Melanocyte of skin (primary cell): ENCODE data around the gene ARL16. TPM values are rescaled to one million over a fixed set of nuclear protein-coding genes. Genes with fewer than 3 reads are reported as not detected.

Experiments
- small RNA-seq, 2 donors: library from RNA; depleted of rRNA; stranded (forward); fragments of <200 nt; gene quantifications; one replicate each; pipeline ENCODE3, GENCODE V24; 2012
- total RNA-seq, 2 donors: library from RNA; depleted of rRNA; stranded (reverse); fragments of >200 nt; gene quantifications; 2 replicates each; pipeline ENCODE4 v1.2.3, GENCODE V29; 2012

Gene ARL16, protein sequence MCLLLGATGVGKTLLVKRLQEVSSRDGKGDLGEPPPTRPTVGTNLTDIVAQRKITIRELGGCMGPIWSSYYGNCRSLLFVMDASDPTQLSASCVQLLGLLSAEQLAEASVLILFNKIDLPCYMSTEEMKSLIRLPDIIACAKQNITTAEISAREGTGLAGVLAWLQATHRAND
- 10 to 100 TPM; 14.0 to 17.6 TPM for total RNA-seq

GRCh38 chr17:81683584-81684441, at the start of gene ARL16, which contains the start of gene HGS:
ARL16 (minus strand) TSS chr17:81683797; CDS start chr17:81683753, 44 bp downstream.
HGS (plus strand) TSS chr17:81684011; CDS start chr17:81684067, 56 bp downstream.

DNA sequence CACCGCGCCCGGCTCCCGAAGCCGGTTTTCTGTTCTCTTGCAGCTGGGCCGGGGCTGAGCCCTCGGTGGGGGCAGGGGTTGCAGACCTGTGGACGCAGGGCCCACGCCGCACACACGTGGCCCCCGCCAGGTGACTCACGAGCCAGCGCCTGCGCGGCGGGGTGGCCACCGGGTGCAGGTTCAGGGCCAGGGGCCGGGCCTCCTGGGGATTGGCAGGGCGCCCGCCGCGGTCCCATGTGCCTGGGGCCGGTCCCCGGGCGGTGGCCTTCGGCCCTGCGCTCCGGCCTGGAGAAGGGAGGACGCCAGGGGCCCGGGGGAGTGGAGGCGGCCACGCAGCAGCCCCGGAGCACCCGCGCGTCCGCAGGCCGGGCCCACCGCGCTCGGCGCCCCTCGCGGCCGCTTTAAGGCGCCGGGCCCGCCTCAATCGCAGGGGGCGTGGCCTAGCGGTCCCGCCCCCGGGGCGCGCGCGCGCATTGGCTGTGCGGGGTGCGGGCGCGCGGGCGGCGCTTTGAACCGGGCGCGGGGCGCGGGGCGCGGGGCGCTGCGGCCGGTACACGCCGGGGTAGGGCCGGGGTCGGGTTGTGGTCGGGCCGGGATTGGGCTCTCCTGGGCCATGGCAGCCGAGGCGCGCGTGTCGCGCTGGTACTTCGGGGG, 28.3 kb upstream of the ARL16 start, which contains the start of gene SLC25A10:
Gene SLC25A10 (plus strand): TSS at position 471 of the 654 bp plus-strand sequence. CDS start 143 bp downstream, at position 614.

DNA sequence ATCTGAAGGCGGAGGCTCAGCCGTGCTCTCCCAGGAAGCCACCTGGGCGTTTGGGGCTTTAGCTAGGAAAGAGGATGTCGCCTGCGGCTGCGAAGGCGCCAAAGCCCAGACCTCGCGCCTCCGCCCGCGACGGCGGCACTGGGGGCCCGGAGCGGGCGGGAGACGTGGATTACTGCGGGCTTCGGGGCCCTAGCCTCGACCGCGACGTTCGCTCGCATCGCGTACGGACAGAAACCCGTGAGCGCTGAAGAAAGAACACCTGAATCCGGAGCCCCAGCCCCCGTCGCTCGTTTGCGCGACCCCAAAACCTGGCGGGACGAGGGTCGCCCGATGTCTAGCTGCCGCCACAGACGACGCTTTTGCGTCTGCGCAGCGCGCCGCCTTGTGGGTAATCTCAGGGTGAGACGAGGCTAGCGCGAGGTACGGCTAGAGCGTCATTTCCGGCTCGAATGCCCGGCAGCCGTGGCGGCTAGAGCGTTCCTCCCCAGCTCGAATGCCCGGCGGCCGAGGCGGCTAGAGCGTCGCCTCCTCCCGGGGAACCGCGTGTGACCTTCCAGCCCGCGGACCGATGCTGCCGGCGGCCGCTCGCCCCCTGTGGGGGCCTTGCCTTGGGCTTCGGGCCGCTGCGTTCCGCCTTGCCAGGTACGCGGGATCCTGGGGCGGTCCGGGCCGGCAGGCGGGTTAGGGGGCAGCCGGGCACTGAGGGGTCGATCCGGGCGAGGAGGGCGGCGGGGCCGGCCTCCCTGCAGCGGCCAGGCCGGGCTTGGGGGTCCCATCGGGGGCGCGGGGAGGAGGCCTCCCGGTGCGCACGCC, 19.5 kb upstream of the ARL16 start, which contains the start of gene MRPL12:
Gene MRPL12 (plus strand): TSS at position 434 of the 813 bp plus-strand sequence. CDS start 135 bp downstream, at position 569.

GRCh38 chr17:81666342-81667191, 17.0 kb downstream of the ARL16 start, which contains the start of the genes CCDC137 and OXLD1:
CCDC137 (plus strand) TSS chr17:81666737; CDS start chr17:81666767, 30 bp downstream.
OXLD1 (minus strand) TSS chr17:81666605; CDS start chr17:81666577, 28 bp downstream.

GRCh38 chr17:81656118-81656743, 27.4 kb downstream of the ARL16 start, which contains the start of gene PDE6G:
PDE6G (minus strand) TSS chr17:81656542; CDS start chr17:81653305, 3,237 bp downstream.

GRCh38 chr17:81636505-81637288, 46.9 kb downstream of the ARL16 start, which contains the start of the genes NPLOC4 and TSPAN10:
NPLOC4 (minus strand) TSS chr17:81637112; CDS start chr17:81636930, 182 bp downstream.
TSPAN10 (plus strand) TSS chr17:81637196; CDS start chr17:81642413, 5,217 bp downstream.

Small RNAs within 50 kb of the gene (small RNA-seq; reads per million reads assigned to genes)
- 0 reads per million in 2 donors for gene MIR6786

Other genes starting within 250 kb of the ARL16 start
- gene ACTG1, start 171.0 kb downstream of the ARL16 start, total RNA-seq, result 1,000 to 10,000 TPM; 6,005 to 7,523 TPM
- gene FSCN2, start 155.4 kb downstream of the ARL16 start, total RNA-seq, result under 1 TPM; 0.34 to 0.67 TPM
- gene FAAP100, start 131.4 kb downstream of the ARL16 start, total RNA-seq, result 10 to 100 TPM; 19.6 to 20.0 TPM
- gene NPLOC4, start 46.7 kb downstream of the ARL16 start, total RNA-seq, result 100 to 1,000 TPM; 135 to 147 TPM
- gene TSPAN10, start 46.6 kb downstream of the ARL16 start, total RNA-seq, result 100 to 1,000 TPM in 1 of 2 donors, 10 to 100 TPM in 1; 77.6 to 121 TPM
- 1 to 10 TPM in 1 of 2 donors, under 1 TPM in 1; 1.00 to 1.0 TPM for gene PDE6G, start 27.3 kb downstream of the ARL16 start, total RNA-seq
- 10 to 100 TPM; 32.0 to 38.0 TPM for gene OXLD1, start 17.2 kb downstream of the ARL16 start, total RNA-seq
- gene CCDC137, start 17.1 kb downstream of the ARL16 start, total RNA-seq, result 10 to 100 TPM in 1 of 2 donors, 1 to 10 TPM in 1; 4.8 to 10.7 TPM
- gene HGS, start 214 bp upstream of the ARL16 start, total RNA-seq, result 100 to 1,000 TPM in 1 of 2 donors, 10 to 100 TPM in 1; 87.1 to 105 TPM
- gene MRPL12, start 19.6 kb upstream of the ARL16 start, total RNA-seq, result 10 to 100 TPM; 18.6 to 30.6 TPM
- gene SLC25A10, start 28.5 kb upstream of the ARL16 start, total RNA-seq, result 10 to 100 TPM; 12.7 to 27.6 TPM
- gene GCGR, start 120.4 kb upstream of the ARL16 start, total RNA-seq, result not detected
- gene MCRIP1, start 149.5 kb upstream of the ARL16 start, total RNA-seq, result 10 to 100 TPM; 84.9 to 98.4 TPM
- not detected for gene PPP1R27, start 151.3 kb upstream of the ARL16 start, total RNA-seq
- gene P4HB, start 176.7 kb upstream of the ARL16 start, total RNA-seq, result 100 to 1,000 TPM; 383 to 481 TPM
- 100 to 1,000 TPM; 192 to 263 TPM for gene ARHGDIA, start 187.5 kb upstream of the ARL16 start, total RNA-seq
- 100 to 1,000 TPM in 1 of 2 donors, 10 to 100 TPM in 1; 71.6 to 187 TPM for gene ALYREF, start 207.8 kb upstream of the ARL16 start, total RNA-seq
- 100 to 1,000 TPM; 113 to 141 TPM for gene ANAPC11, start 207.9 kb upstream of the ARL16 start, total RNA-seq
- gene NPB, start 218.4 kb upstream of the ARL16 start, total RNA-seq, result 1 to 10 TPM in 1 of 2 donors, not detected in 1; 1.0 TPM
- 10 to 100 TPM; 71.6 to 82.9 TPM for gene PCYT2, start 227.6 kb upstream of the ARL16 start, total RNA-seq
- 10 to 100 TPM; 14.1 to 15.3 TPM for gene SIRT7, start 234.4 kb upstream of the ARL16 start, total RNA-seq
- gene MAFG, start 243.9 kb upstream of the ARL16 start, total RNA-seq, result 10 to 100 TPM; 23.1 to 33.0 TPM